GM12874 (cell line): Measurements from ENCODE around the gene UCP2.

Experiments
- TF ChIP-seq, protein P1 (sequence below): IDR thresholded peaks from 2 replicates; pipeline ENCODE4 v1.5.1; 2011; ENCODE audit warnings: low read depth, mild to moderate bottlenecking, control low read depth, low read length, moderate library complexity; ENCODE audit not compliant: insufficient read depth

Gene UCP2

DNA sequence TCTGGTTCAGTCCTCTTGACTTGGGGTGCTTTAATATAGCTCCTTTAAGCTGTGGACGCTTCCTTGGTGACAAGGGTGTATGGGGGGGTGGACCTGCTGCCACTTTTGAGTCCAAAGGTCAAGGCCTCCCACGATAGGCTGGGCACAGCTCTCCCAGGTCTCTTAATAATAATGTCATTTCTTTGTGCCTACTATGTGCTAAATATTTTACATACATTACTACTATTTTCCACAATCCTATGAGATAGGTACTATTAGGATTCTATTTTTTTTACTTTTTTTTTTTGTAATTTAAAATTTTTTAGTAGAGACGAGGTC lies 26.5 kb upstream of the UCP2 start:
- TF ChIP-seq, protein P1, sequence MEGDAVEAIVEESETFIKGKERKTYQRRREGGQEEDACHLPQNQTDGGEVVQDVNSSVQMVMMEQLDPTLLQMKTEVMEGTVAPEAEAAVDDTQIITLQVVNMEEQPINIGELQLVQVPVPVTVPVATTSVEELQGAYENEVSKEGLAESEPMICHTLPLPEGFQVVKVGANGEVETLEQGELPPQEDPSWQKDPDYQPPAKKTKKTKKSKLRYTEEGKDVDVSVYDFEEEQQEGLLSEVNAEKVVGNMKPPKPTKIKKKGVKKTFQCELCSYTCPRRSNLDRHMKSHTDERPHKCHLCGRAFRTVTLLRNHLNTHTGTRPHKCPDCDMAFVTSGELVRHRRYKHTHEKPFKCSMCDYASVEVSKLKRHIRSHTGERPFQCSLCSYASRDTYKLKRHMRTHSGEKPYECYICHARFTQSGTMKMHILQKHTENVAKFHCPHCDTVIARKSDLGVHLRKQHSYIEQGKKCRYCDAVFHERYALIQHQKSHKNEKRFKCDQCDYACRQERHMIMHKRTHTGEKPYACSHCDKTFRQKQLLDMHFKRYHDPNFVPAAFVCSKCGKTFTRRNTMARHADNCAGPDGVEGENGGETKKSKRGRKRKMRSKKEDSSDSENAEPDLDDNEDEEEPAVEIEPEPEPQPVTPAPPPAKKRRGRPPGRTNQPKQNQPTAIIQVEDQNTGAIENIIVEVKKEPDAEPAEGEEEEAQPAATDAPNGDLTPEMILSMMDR, result no peak

GRCh38 chr11:74008373-74009229 lies 26.0 kb upstream of the UCP2 start, which contains the start of gene UCP3:
UCP3 (minus strand) TSS chr11:74009085; CDS start chr11:74007042, 2,043 bp downstream.
- TF ChIP-seq, protein P1, result no peak

DNA sequence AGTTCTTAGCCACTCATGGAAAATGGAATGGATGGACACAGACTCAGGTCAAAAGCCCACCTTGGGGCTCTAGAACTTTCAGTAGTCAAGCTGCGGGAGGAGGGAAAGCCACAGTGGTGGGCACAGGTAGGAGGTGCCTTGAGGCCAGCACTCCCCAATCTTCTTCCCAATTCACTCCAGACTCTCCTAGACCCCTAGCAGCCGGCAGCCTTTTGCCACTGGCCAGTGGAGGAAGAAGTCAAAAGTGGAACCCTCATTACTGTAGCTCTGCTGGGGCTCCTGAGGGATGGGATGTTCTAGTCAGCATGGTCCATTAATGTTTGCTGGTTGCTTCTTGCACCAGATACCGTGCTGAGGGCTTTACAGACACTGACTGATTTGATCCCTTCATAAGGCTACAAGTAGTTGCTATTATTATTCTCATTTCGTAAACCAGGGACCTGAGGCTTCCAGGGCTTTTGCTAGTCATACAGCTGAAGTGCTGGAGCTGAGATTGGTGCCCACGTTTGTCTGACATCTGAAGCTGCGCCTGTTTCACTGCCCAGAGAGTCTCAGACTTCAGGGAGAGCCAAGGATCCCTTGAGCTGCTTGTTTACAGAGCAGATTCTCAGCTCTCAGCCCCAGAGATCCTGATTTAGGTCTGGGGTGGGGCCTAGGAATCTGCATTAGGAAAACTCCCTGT lies 25.2 kb upstream of the UCP2 start:
- TF ChIP-seq, protein P1, result no peak

DNA sequence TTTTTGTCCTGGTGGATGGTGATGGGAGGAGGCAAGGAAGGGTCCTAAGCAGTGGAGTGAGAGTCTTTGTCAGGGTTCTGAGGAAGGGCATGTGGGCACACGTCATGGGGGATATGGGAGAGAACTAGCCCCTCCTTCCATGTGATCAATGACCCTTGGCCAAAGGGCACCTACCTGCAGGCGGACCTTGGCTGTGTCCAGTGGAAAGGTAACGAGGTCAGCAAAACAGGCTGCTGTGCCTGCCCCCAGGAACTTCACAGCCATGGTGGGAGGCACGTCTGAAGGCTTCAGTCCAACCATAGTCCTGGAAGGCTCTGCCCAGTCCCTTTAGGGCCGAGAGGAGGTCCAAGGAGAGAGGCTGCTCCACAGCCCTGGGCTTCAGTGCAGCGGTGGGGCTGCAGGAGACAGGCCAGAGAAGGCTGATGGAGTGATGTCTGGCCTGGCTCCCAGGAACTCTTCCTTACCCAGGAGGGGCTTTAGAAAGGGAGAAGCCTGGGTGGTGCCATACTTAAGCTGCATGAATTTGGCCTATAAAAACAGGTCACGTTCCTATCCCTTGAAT lies 24.2 kb upstream of the UCP2 start:
- TF ChIP-seq, protein P1, result no peak

DNA sequence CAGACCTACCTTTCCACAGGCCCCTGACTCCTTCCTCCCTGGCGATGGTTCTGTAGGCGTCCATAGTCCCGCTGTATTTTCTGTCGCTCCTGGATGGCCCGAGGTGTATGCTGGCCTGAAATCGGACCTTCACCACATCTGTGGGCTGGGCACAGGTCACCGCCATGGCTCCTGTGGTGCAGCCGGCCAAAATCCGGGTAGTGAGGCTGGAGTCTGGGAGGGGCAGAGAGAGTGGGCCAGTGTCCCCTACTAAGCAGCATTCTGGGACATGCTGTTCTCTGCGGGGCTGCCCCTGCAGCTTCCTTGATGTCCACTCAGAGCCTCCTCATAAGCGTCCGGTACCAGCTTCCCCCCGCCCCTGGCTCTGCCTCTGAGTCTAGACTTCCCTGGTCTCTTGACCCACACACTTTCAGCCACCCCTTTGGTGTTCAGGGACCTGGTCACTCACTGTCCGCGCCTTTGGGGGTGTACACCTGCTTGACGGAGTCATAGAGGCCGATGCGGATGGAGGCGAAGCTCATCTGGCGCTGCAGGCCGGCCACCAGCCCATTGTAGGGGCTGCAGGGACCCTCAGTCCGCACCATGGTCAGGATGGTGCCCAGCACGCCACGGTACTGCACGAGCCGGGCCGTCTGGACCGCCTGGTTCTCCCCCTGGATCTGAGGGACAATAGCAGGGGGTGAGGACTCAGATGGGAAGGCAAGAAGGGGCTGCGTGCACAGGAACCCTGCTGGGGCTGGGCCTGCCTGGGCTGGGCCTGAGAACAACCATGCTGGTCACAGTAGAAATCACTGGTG lies 23.3 kb upstream of the UCP2 start:
- TF ChIP-seq, protein P1, result no peak

DNA sequence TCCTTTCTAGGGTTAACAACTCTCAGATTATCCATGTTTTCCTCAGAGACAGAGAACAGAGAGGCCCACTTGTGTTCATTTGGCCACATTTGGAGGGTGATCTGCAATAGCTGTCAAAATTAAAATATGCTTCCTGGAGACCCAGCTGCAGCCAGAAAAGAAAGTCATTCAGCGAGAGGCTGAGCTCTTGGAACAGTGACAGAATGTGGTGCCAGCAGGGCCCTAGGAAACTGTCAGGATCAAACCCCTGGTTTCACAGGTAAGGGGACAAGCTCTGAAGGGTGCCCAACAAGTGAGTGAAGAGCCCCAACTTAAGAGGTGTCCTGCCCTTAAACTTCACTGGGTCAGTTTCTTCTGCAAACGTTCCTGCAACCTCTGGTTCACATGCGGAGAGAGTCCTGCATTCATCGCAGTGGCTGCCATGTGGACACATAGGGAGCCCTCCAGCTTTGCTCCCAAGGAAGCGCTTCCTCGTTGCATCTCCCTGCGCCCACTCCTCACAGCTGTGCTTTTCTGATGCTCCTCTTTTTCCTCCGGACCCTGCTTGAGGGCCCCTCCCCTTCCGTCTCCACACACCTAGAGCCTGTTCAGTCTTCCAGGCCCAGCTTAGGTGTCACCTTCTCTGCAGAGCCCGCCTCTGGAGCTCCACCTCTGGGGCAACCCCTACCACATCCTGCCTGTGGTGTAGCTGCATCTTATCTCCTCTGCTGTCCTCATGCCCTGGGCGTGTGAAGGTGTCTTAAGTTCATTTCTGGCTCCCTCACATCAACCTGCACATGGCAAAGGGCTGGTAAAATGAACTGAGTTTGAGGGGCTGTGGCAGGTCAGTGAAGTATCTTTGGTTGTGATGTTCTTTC lies 22.3 kb upstream of the UCP2 start:
- TF ChIP-seq, protein P1, result no peak
